GM23338 (cell line): Measurements from ENCODE around the gene PSKH1.

Experiments used
- CREB1 ChIP-seq: fragments of 250-450 bp; sonication (Bioruptor Pico); IDR thresholded peaks from 2 replicates; pipeline ENCODE4 v1.5.0; 2020; ENCODE audit warnings: low read depth, mild to moderate bottlenecking, moderate library complexity
- EZH2 ChIP-seq: fragments of 200-600 bp; sonication (generic); IDR thresholded peaks from one replicate; pipeline ENCODE4 v1.8.0; 2017; ENCODE audit warnings: antibody characterized with exemption, mild to moderate bottlenecking, low read depth; ENCODE audit not compliant: unreplicated experiment
- EZH2phosphoT487 ChIP-seq: fragments of 200-600 bp; sonication (generic); IDR thresholded peaks from one replicate; pipeline ENCODE4 v1.8.1; 2018; ENCODE audit warnings: antibody characterized with exemption; ENCODE audit not compliant: unreplicated experiment
- JUNB ChIP-seq: IDR thresholded peaks from one replicate; pipeline ENCODE4 v1.6.1; 2016; ENCODE audit warnings: antibody characterized with exemption; ENCODE audit not compliant: unreplicated experiment
- POLR2AphosphoS5 ChIP-seq: IDR thresholded peaks from 2 replicates; pipeline ENCODE4 v1.6.1; 2016; ENCODE audit warnings: antibody characterized with exemption, low read depth
- ZNF331 ChIP-seq: fragments of 250-450 bp; sonication (Bioruptor Pico); IDR thresholded peaks from 2 replicates; pipeline ENCODE4 v1.5.0; 2020; ENCODE audit warnings: low read depth, mild to moderate bottlenecking, moderate library complexity
- TF ChIP-seq, protein P1 (sequence below), 2 experiments: fragments of 200-600 bp in 1 of 2; sonication (generic) in 1 of 2; conservative IDR thresholded peaks; 2 replicates each; pipeline versions ENCODE4 v1.5.1 to v1.6.1; 2016 to 2017; ENCODE audit warnings: antibody characterized with exemption in 2 of 2, low read depth in 2 of 2, mild to moderate bottlenecking in 2 of 2, moderate library complexity in 1 of 2
- TF ChIP-seq, protein P2 (sequence below): IDR thresholded peaks from one replicate; pipeline ENCODE4 v1.6.1; 2018; ENCODE audit warnings: antibody characterized with exemption; ENCODE audit not compliant: unreplicated experiment
- TF ChIP-seq, protein P3 (sequence below): fragments of 250-450 bp; sonication (Bioruptor Pico); IDR thresholded peaks from 2 replicates; pipeline ENCODE4 v1.5.0; 2020; ENCODE audit warnings: mild to moderate bottlenecking, moderate library complexity
- TF ChIP-seq, protein P4 (sequence below): IDR thresholded peaks from 2 replicates; pipeline ENCODE4 v1.6.1; 2016; ENCODE audit warnings: antibody characterized with exemption

DNA sequence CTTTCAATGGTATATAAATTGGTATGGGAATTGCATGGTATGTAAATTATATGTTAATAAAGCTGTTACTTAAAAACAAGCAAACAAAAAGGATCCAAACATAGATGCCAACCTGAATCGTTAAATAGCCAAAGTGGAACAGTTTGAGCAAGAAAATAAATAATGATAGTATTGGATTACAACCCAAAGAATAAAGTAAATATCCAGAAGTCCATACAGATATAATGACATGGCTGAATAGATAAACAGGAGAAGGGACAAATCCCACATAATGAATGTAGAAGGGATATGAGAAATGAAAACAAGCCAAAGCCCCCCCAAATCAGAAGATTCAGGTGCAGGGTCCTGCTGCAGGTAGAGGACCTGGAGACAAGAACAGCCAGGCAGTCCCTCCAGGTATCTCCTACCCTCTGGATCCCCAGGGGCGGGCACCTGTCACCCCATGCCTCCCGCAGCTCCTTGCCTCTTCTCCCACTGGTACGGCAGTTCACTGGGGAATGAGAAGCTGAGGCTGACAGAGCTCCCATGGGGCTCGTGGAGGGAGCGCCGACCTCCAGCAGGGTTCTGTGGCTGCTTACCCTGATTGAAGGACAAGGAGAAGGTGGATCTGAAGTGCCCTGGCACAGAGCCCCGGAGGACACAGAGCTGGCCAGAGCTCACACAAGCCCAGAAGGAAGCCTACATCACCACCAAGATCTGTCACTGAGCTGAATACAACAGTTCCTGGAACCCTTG is 60.8 kb downstream of the PSKH1 start:
- TF ChIP-seq, protein P1, sequence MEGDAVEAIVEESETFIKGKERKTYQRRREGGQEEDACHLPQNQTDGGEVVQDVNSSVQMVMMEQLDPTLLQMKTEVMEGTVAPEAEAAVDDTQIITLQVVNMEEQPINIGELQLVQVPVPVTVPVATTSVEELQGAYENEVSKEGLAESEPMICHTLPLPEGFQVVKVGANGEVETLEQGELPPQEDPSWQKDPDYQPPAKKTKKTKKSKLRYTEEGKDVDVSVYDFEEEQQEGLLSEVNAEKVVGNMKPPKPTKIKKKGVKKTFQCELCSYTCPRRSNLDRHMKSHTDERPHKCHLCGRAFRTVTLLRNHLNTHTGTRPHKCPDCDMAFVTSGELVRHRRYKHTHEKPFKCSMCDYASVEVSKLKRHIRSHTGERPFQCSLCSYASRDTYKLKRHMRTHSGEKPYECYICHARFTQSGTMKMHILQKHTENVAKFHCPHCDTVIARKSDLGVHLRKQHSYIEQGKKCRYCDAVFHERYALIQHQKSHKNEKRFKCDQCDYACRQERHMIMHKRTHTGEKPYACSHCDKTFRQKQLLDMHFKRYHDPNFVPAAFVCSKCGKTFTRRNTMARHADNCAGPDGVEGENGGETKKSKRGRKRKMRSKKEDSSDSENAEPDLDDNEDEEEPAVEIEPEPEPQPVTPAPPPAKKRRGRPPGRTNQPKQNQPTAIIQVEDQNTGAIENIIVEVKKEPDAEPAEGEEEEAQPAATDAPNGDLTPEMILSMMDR (conservative IDR thresholded peaks at IDR 0.05; ENCODE audit: low read depth in 2 of 2): no peak
- TF ChIP-seq POLR2AphosphoS5 (no peak), EZH2 (no peak), EZH2phosphoT487 (no peak), ZNF331 (CRISPR knock-in tag) (no peak), JUNB (no peak), CREB1 (CRISPR knock-in tag) (no peak)
- TF ChIP-seq, protein P2, sequence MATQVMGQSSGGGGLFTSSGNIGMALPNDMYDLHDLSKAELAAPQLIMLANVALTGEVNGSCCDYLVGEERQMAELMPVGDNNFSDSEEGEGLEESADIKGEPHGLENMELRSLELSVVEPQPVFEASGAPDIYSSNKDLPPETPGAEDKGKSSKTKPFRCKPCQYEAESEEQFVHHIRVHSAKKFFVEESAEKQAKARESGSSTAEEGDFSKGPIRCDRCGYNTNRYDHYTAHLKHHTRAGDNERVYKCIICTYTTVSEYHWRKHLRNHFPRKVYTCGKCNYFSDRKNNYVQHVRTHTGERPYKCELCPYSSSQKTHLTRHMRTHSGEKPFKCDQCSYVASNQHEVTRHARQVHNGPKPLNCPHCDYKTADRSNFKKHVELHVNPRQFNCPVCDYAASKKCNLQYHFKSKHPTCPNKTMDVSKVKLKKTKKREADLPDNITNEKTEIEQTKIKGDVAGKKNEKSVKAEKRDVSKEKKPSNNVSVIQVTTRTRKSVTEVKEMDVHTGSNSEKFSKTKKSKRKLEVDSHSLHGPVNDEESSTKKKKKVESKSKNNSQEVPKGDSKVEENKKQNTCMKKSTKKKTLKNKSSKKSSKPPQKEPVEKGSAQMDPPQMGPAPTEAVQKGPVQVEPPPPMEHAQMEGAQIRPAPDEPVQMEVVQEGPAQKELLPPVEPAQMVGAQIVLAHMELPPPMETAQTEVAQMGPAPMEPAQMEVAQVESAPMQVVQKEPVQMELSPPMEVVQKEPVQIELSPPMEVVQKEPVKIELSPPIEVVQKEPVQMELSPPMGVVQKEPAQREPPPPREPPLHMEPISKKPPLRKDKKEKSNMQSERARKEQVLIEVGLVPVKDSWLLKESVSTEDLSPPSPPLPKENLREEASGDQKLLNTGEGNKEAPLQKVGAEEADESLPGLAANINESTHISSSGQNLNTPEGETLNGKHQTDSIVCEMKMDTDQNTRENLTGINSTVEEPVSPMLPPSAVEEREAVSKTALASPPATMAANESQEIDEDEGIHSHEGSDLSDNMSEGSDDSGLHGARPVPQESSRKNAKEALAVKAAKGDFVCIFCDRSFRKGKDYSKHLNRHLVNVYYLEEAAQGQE: no peak
- TF ChIP-seq, protein P3, sequence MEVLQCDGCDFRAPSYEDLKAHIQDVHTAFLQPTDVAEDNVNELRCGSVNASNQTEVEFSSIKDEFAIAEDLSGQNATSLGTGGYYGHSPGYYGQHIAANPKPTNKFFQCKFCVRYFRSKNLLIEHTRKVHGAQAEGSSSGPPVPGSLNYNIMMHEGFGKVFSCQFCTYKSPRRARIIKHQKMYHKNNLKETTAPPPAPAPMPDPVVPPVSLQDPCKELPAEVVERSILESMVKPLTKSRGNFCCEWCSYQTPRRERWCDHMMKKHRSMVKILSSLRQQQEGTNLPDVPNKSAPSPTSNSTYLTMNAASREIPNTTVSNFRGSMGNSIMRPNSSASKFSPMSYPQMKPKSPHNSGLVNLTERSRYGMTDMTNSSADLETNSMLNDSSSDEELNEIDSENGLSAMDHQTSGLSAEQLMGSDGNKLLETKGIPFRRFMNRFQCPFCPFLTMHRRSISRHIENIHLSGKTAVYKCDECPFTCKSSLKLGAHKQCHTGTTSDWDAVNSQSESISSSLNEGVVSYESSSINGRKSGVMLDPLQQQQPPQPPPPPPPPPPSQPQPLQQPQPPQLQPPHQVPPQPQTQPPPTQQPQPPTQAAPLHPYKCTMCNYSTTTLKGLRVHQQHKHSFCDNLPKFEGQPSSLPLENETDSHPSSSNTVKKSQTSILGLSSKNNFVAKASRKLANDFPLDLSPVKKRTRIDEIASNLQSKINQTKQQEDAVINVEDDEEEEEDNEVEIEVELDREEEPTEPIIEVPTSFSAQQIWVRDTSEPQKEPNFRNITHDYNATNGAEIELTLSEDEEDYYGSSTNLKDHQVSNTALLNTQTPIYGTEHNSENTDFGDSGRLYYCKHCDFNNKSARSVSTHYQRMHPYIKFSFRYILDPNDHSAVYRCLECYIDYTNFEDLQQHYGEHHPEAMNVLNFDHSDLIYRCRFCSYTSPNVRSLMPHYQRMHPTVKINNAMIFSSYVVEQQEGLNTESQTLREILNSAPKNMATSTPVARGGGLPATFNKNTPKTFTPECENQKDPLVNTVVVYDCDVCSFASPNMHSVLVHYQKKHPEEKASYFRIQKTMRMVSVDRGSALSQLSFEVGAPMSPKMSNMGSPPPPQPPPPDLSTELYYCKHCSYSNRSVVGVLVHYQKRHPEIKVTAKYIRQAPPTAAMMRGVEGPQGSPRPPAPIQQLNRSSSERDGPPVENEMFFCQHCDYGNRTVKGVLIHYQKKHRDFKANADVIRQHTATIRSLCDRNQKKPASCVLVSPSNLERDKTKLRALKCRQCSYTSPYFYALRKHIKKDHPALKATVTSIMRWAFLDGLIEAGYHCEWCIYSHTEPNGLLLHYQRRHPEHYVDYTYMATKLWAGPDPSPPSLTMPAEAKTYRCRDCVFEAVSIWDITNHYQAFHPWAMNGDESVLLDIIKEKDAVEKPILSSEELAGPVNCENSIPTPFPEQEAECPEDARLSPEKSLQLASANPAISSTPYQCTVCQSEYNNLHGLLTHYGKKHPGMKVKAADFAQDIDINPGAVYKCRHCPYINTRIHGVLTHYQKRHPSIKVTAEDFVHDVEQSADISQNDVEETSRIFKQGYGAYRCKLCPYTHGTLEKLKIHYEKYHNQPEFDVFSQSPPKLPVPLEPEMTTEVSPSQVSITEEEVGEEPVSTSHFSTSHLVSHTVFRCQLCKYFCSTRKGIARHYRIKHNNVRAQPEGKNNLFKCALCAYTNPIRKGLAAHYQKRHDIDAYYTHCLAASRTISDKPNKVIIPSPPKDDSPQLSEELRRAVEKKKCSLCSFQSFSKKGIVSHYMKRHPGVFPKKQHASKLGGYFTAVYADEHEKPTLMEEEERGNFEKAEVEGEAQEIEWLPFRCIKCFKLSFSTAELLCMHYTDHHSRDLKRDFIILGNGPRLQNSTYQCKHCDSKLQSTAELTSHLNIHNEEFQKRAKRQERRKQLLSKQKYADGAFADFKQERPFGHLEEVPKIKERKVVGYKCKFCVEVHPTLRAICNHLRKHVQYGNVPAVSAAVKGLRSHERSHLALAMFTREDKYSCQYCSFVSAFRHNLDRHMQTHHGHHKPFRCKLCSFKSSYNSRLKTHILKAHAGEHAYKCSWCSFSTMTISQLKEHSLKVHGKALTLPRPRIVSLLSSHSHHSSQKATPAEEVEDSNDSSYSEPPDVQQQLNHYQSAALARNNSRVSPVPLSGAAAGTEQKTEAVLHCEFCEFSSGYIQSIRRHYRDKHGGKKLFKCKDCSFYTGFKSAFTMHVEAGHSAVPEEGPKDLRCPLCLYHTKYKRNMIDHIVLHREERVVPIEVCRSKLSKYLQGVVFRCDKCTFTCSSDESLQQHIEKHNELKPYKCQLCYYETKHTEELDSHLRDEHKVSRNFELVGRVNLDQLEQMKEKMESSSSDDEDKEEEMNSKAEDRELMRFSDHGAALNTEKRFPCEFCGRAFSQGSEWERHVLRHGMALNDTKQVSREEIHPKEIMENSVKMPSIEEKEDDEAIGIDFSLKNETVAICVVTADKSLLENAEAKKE: no peak
- TF ChIP-seq, protein P4, sequence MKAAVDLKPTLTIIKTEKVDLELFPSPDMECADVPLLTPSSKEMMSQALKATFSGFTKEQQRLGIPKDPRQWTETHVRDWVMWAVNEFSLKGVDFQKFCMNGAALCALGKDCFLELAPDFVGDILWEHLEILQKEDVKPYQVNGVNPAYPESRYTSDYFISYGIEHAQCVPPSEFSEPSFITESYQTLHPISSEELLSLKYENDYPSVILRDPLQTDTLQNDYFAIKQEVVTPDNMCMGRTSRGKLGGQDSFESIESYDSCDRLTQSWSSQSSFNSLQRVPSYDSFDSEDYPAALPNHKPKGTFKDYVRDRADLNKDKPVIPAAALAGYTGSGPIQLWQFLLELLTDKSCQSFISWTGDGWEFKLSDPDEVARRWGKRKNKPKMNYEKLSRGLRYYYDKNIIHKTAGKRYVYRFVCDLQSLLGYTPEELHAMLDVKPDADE: no peak
